Activated CD8-positive, alpha-beta memory T cell treated with anti-CD3 and anti-CD28 coated beads for 24 hours (primary cell): Measurements from ENCODE around the gene AMIGO2.

Experiments
- DNase-seq: peaks from one replicate; pipeline ENCODE4 v3.0.0-alpha.2; 2020

Gene AMIGO2

GRCh38 chr12:47097276-47097896, 17.6 kb upstream of the AMIGO2 start:
- no peak for DNase-seq

- DNase-seq = no peak
Measured at GRCh38 chr12:47095446-47096236, 15.9 kb upstream of the AMIGO2 start.

GRCh38 chr12:47094804-47095203, 15.0 kb upstream of the AMIGO2 start:
- DNase-seq = no peak

GRCh38 chr12:47091009-47091408, 11.2 kb upstream of the AMIGO2 start:
- no peak for DNase-seq

GRCh38 chr12:47088021-47088944, 8.5 kb upstream of the AMIGO2 start:
- no peak for DNase-seq

- DNase-seq = no peak
Measured at GRCh38 chr12:47087088-47087688, 7.4 kb upstream of the AMIGO2 start.

- no peak for DNase-seq
Measured at GRCh38 chr12:47085815-47086252, 6.1 kb upstream of the AMIGO2 start.

- DNase-seq = no peak
Measured at GRCh38 chr12:47084172-47084571, 4.4 kb upstream of the AMIGO2 start.

- DNase-seq = no peak
Measured at GRCh38 chr12:47082796-47083621, 3.2 kb upstream of the AMIGO2 start.

GRCh38 chr12:47082283-47082682, 2.5 kb upstream of the AMIGO2 start:
- no peak for DNase-seq

GRCh38 chr12:47080725-47081502, 1.2 kb upstream of the AMIGO2 start:
- peak; percentile 70 for DNase-seq

- peak; percentile 81 for DNase-seq
Measured at GRCh38 chr12:47079981-47080724, 394 bp upstream of the AMIGO2 start.

- peak; percentile 74 for DNase-seq
Measured at GRCh38 chr12:47078733-47079467, 859 bp downstream of the AMIGO2 start.

GRCh38 chr12:47078086-47078395, 1.7 kb downstream of the AMIGO2 start:
- no peak for DNase-seq

GRCh38 chr12:47077206-47078085, 2.3 kb downstream of the AMIGO2 start:
- no peak for DNase-seq

GRCh38 chr12:47075192-47076084, 4.3 kb downstream of the AMIGO2 start:
- no peak for DNase-seq

- no peak for DNase-seq
Measured at GRCh38 chr12:47074757-47075156, 5.0 kb downstream of the AMIGO2 start.

- no peak for DNase-seq
Measured at GRCh38 chr12:47073951-47074350, 5.8 kb downstream of the AMIGO2 start.
